ENCODE results near the gene CYP3A5. TPM values are rescaled to one million over a fixed set of nuclear protein-coding genes. Genes with fewer than 3 reads are reported as not detected.

CYP3A5 gene
- total and polyA plus RNA-seq, 2 of the 13 experiments (the other 11 are each of a cell fraction or from before 2014, with no cell fraction given) = 5.7 to 9.3 TPM

GRCh38 chr7:99616359-99617191 is 63.2 kb downstream of the CYP3A5 start, which contains the start of gene ZSCAN25 (continued):
- TF ChIP-seq AKNA (CRISPR knock-in tag; IDR thresholded peaks at IDR 0.05; ENCODE audit: borderline replicate concordance) (0 out of 2 replicates have a peak, but pooled peaks have one; percentile 22), HNF4G (IDR thresholded peaks at IDR 0.05; ENCODE audit: borderline replicate concordance, low read depth, low read length) (peak; percentile 18; the same call in 1 of the 2 replicates), HNF4G (CRISPR knock-in tag; IDR thresholded peaks at IDR 0.05; ENCODE audit: borderline replicate concordance, low read depth) (no peak), ZNF382 (CRISPR knock-in tag; IDR thresholded peaks at IDR 0.05; ENCODE audit: borderline replicate concordance) (no peak), ATF1 (CRISPR knock-in tag; IDR thresholded peaks at IDR 0.05) (peak; percentile 83), FIP1L1 (IDR thresholded peaks at IDR 0.05; ENCODE audit: borderline replicate concordance, insufficient read depth, low read depth, low read length) (no peak), NCOA2 (CRISPR knock-in tag; IDR thresholded peaks at IDR 0.05) (peak; percentile 33; the same call in 1 of the 2 replicates), ZNF260 (CRISPR knock-in tag; IDR thresholded peaks at IDR 0.05; ENCODE audit: borderline replicate concordance, low read depth) (no peak), FLYWCH1 (CRISPR knock-in tag; IDR thresholded peaks at IDR 0.05) (no peak), ZBTB2 (CRISPR knock-in tag; IDR thresholded peaks at IDR 0.05; ENCODE audit: low read depth) (no peak), ZNF281 (CRISPR knock-in tag; IDR thresholded peaks at IDR 0.05; ENCODE audit: borderline replicate concordance) (peak; percentile 8; the same call in 1 of the 2 replicates), HNRNPL (IDR thresholded peaks at IDR 0.05; ENCODE audit: low read depth, low read length) (0 out of 2 replicates have a peak, but pooled peaks have one; percentile 63), SMAD3 (CRISPR knock-in tag; IDR thresholded peaks at IDR 0.05) (peak; percentile 82)
- TF ChIP-seq, protein P1, sequence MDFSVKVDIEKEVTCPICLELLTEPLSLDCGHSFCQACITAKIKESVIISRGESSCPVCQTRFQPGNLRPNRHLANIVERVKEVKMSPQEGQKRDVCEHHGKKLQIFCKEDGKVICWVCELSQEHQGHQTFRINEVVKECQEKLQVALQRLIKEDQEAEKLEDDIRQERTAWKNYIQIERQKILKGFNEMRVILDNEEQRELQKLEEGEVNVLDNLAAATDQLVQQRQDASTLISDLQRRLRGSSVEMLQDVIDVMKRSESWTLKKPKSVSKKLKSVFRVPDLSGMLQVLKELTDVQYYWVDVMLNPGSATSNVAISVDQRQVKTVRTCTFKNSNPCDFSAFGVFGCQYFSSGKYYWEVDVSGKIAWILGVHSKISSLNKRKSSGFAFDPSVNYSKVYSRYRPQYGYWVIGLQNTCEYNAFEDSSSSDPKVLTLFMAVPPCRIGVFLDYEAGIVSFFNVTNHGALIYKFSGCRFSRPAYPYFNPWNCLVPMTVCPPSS (IDR thresholded peaks at IDR 0.05) = no peak
- TF ChIP-seq, protein P2, sequence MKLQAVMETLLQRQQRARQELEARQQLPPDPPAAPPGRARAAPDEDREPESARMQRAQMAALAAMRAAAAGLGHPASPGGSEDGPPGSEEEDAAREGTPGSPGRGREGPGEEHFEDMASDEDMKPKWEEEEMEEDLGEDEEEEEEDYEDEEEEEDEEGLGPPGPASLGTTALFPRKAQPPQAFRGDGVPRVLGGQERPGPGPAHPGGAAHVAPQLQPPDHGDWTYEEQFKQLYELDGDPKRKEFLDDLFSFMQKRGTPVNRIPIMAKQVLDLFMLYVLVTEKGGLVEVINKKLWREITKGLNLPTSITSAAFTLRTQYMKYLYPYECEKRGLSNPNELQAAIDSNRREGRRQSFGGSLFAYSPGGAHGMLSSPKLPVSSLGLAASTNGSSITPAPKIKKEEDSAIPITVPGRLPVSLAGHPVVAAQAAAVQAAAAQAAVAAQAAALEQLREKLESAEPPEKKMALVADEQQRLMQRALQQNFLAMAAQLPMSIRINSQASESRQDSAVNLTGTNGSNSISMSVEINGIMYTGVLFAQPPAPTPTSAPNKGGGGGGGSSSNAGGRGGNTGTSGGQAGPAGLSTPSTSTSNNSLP (IDR thresholded peaks at IDR 0.05; ENCODE audit: low read depth, low read length) = peak; percentile 51; the same call in 1 of the 2 replicates

Data from HepG2 (cell line).